Trophoblast cell (in vitro differentiated cells and primary cell): ENCODE results near the gene SETD4.

Experiments used
- DNase-seq, 2 donors: peaks; one replicate each; pipeline ENCODE4 v3.0.0-alpha.2; 2016
- H2AFZ ChIP-seq: 2 replicates; pipeline ENCODE4 v1.6.1; 2013; ENCODE audit warnings: low read length, moderate library complexity, mild to moderate bottlenecking; ENCODE audit not compliant: insufficient read depth, poor library complexity
- H2AK5ac ChIP-seq: 2 replicates; pipeline ENCODE4 v1.6.1; 2013; ENCODE audit warnings: mild to moderate bottlenecking, low read length
- H2BK120ac ChIP-seq: 2 replicates; pipeline ENCODE4 v1.6.1; 2013; ENCODE audit warnings: low read length, mild to moderate bottlenecking, moderate library complexity; ENCODE audit not compliant: insufficient read depth, poor library complexity
- H2BK12ac ChIP-seq: 2 replicates; pipeline ENCODE4 v1.6.1; 2013; ENCODE audit warnings: mild to moderate bottlenecking, low read length, moderate library complexity
- H2BK5ac ChIP-seq: 2 replicates; pipeline ENCODE4 v1.6.1; 2013; ENCODE audit warnings: low read length, low read depth, moderate library complexity, mild to moderate bottlenecking; ENCODE audit not compliant: poor library complexity
- H3K14ac ChIP-seq: 2 replicates; pipeline ENCODE4 v1.6.1; 2013; ENCODE audit warnings: mild to moderate bottlenecking, low read length
- H3K18ac ChIP-seq: 2 replicates; pipeline ENCODE4 v1.6.1; 2013; ENCODE audit warnings: mild to moderate bottlenecking, low read length
- H3K23ac ChIP-seq: 2 replicates; pipeline ENCODE4 v1.6.1; 2013; ENCODE audit warnings: low read length
- H3K27ac ChIP-seq: 2 replicates; pipeline ENCODE4 v1.5.1; 2013; ENCODE audit warnings: low read depth, mild to moderate bottlenecking, inconsistent platforms, low read length, moderate library complexity
- H3K27me3 ChIP-seq: 2 replicates; pipeline ENCODE4 v1.6.1; 2013; ENCODE audit warnings: inconsistent platforms, mild to moderate bottlenecking, low read length, moderate library complexity; ENCODE audit not compliant: insufficient read depth
- H3K36me3 ChIP-seq, 2 experiments: 1 replicate in 1 of 2; 2 replicates in 1 of 2; pipeline ENCODE4 v1.6.1; 2013; ENCODE audit warnings: low read length in 2 of 2, mild to moderate bottlenecking in 2 of 2, moderate library complexity in 1 of 2; ENCODE audit not compliant: insufficient read depth in 2 of 2, control insufficient read depth in 1 of 2
- H3K4ac ChIP-seq: 2 replicates; pipeline ENCODE4 v1.6.1; 2013; ENCODE audit warnings: low read depth, mild to moderate bottlenecking, low read length, moderate library complexity
- H3K4me1 ChIP-seq, 2 experiments: 1 replicate in 1 of 2; 2 replicates in 1 of 2; pipeline ENCODE4 v1.6.1; 2013; ENCODE audit warnings: low read length in 2 of 2, mild to moderate bottlenecking in 2 of 2, moderate library complexity in 1 of 2; ENCODE audit not compliant: insufficient read depth in 2 of 2, control insufficient read depth in 1 of 2
- H3K4me2 ChIP-seq: 2 replicates; pipeline ENCODE4 v1.6.1; 2013; ENCODE audit warnings: inconsistent platforms, mild to moderate bottlenecking, low read length, moderate library complexity
- H3K4me3 ChIP-seq: 2 replicates; pipeline ENCODE4 v1.5.1; 2013; ENCODE audit warnings: mild to moderate bottlenecking, low read depth, low read length, inconsistent platforms
- H3K79me1 ChIP-seq: one replicate; pipeline ENCODE4 v1.6.1; 2013; ENCODE audit warnings: low read length
- H3K79me2 ChIP-seq: 2 replicates; pipeline ENCODE4 v1.6.1; 2013; ENCODE audit warnings: low read length, mild to moderate bottlenecking; ENCODE audit not compliant: control insufficient read depth, insufficient read depth, poor library complexity
- H3K9ac ChIP-seq: 2 replicates; pipeline ENCODE4 v1.6.1; 2013; ENCODE audit warnings: mild to moderate bottlenecking, low read length
- H3K9me3 ChIP-seq: 2 replicates; pipeline ENCODE4 v1.6.1; 2013; ENCODE audit warnings: low read depth, mild to moderate bottlenecking, control low read depth, inconsistent platforms, low read length; ENCODE audit not compliant: insufficient read depth
- H4K12ac ChIP-seq: 2 replicates; pipeline ENCODE4 v1.6.1; 2013; ENCODE audit warnings: low read depth, mild to moderate bottlenecking, low read length, moderate library complexity
- H4K8ac ChIP-seq: 2 replicates; pipeline ENCODE4 v1.6.1; 2013; ENCODE audit warnings: low read depth, mild to moderate bottlenecking, low read length, moderate library complexity
- H4K91ac ChIP-seq: one replicate; pipeline ENCODE4 v1.6.1; 2013; ENCODE audit warnings: low read depth, mild to moderate bottlenecking, low read length, moderate library complexity
- WGBS: extraction: QIAGEN DNeasy Blood & Tissue Kit; methylation state at CpG from one replicate; pipeline ENCODE4 v1.1.7; 2013; ENCODE audit warnings: missing lambda C conversion rate; ENCODE audit not compliant: insufficient read length, insufficient coverage; ENCODE audit errors: extremely low coverage; 5-methylcytosine and 5-hydroxymethylcytosine counted together

Gene SETD4

GRCh38 chr21:36045993-36046392, 14.3 kb downstream of the SETD4 start:
- no peak overlapping the region for H3K4ac ChIP-seq
- no peak overlapping the region for H2BK5ac ChIP-seq
- H3K79me1 ChIP-seq = no peaks in the 10 kb centered on the region
- H2AFZ ChIP-seq = no peak overlapping the region
- H3K18ac ChIP-seq = no peak overlapping the region
- H3K4me3 ChIP-seq = no peak overlapping the region
- no peak overlapping the region for H3K4me2 ChIP-seq
- peaks cover 40 to 54% of the 10 kb centered on the region in 2 experiments for H3K36me3 ChIP-seq
- no peak for DNase-seq
- H4K12ac ChIP-seq = no peak overlapping the region
- no peak overlapping the region for H3K23ac ChIP-seq
- no peak overlapping the region for H4K91ac ChIP-seq
- peaks cover 2% of the 10 kb centered on the region for H3K9me3 ChIP-seq
- H4K8ac ChIP-seq = no peak overlapping the region
- WGBS = no CpG with 5 or more reads among the region's 1 CpG
- H3K14ac ChIP-seq = no peak overlapping the region
- H3K9ac ChIP-seq = no peak overlapping the region
- no peaks in the 10 kb centered on the region for H3K4me1 ChIP-seq
- no peaks in the 10 kb centered on the region for H3K79me2 ChIP-seq
- H2AK5ac ChIP-seq = no peak overlapping the region
- no peak overlapping the region for H3K27ac ChIP-seq
- no peaks in the 10 kb centered on the region for H3K27me3 ChIP-seq
- H2BK120ac ChIP-seq = no peak overlapping the region
- H2BK12ac ChIP-seq = no peak overlapping the region

GRCh38 chr21:36044056-36044455, 16.3 kb downstream of the SETD4 start:
- H3K18ac ChIP-seq = no peak overlapping the region
- H3K9me3 ChIP-seq = peaks cover 2% of the 10 kb centered on the region
- H3K14ac ChIP-seq = no peak overlapping the region
- DNase-seq = no peak
- H3K4me2 ChIP-seq = no peak overlapping the region
- H2AFZ ChIP-seq = no peak overlapping the region
- no peak overlapping the region for H4K91ac ChIP-seq
- H4K12ac ChIP-seq = no peak overlapping the region
- WGBS = no CpG with 5 or more reads among the region's 10 CpGs
- no peak overlapping the region for H2BK120ac ChIP-seq
- no peak overlapping the region for H3K4me3 ChIP-seq
- H3K27me3 ChIP-seq = no peaks in the 10 kb centered on the region
- H4K8ac ChIP-seq = no peak overlapping the region
- no peak overlapping the region for H3K23ac ChIP-seq
- H3K4ac ChIP-seq = no peak overlapping the region
- no peaks in the 10 kb centered on the region for H3K4me1 ChIP-seq
- H3K79me2 ChIP-seq = no peaks in the 10 kb centered on the region
- no peak overlapping the region for H3K27ac ChIP-seq
- H2BK12ac ChIP-seq = no peak overlapping the region
- H2AK5ac ChIP-seq = no peak overlapping the region
- H3K79me1 ChIP-seq = no peaks in the 10 kb centered on the region
- no peak overlapping the region for H2BK5ac ChIP-seq
- H3K9ac ChIP-seq = no peak overlapping the region
- H3K36me3 ChIP-seq = peaks cover 41 to 45% of the 10 kb centered on the region in 2 experiments

DNA sequence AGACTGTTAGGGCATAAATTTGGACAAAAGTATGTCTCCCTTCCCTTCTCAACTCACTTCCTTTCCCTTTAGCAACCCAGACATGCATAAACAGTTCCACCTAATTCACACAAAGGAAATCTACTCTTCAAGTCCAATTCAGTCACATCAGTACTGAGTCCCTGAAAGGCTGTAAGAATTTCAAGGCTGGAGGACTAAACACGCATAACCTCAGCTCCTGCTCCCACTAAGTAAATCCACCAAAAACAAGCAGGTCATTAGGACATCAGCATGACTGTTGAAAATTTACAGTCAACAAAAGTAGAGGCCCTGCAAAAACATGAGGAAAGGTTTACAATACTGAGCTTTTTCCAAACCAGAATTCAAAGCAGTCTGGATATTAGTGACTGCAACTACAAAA, 18.4 kb downstream of the SETD4 start:
- Histone ChIP-seq H3K9ac (no peak overlapping the region), H4K91ac (no peak overlapping the region), H2AK5ac (no peak overlapping the region), H3K4ac (no peak overlapping the region), H2BK120ac (no peak overlapping the region), H3K79me2 (no peaks in the 10 kb centered on the region), H3K9me3 (peaks cover 2% of the 10 kb centered on the region), H2BK5ac (no peak overlapping the region), H2AFZ (no peak overlapping the region), H3K4me3 (no peak overlapping the region), H3K36me3 (peaks cover 42 to 44% of the 10 kb centered on the region in 2 experiments), H4K8ac (no peak overlapping the region), H3K4me1 (no peaks in the 10 kb centered on the region), H2BK12ac (no peak overlapping the region), H3K23ac (no peak overlapping the region), H3K27me3 (no peaks in the 10 kb centered on the region), H3K14ac (no peak overlapping the region), H4K12ac (no peak overlapping the region), H3K27ac (no peak overlapping the region), H3K4me2 (no peak overlapping the region), H3K18ac (no peak overlapping the region), H3K79me1 (no peaks in the 10 kb centered on the region)
- DNase-seq = no peak
- no CpG with 5 or more reads among the region's 1 CpG for WGBS

DNA sequence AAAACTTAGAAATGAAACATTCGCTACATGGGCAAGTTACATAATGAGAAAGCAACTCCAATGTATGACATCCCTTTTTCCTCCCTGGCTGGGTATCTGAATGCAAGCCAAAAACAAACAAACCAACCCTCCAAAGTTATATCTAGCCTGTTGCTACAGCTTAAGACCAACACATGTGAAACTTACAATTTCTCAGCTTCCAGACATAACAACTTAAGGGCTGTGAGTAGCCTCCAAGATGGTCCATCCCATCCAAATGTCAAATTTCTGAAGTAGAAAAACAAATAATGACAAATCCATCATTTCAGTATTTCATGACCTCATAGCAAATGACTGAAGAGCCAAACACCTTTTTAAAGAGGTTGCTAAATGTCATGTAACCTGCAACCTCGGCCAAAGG, 19.9 kb downstream of the SETD4 start:
- Histone ChIP-seq H4K91ac (no peak overlapping the region), H3K36me3 (peaks cover 36 to 37% of the 10 kb centered on the region in 2 experiments), H3K9me3 (peaks cover 2% of the 10 kb centered on the region), H3K23ac (no peak overlapping the region), H3K79me1 (no peaks in the 10 kb centered on the region), H3K27ac (no peak overlapping the region), H3K4me1 (peaks cover 0 to 2% of the 10 kb centered on the region in 2 experiments), H3K4ac (no peak overlapping the region), H2BK12ac (no peak overlapping the region), H3K4me2 (no peak overlapping the region), H3K27me3 (no peaks in the 10 kb centered on the region), H3K9ac (no peak overlapping the region), H2BK120ac (no peak overlapping the region), H3K18ac (no peak overlapping the region), H4K12ac (no peak overlapping the region), H2BK5ac (no peak overlapping the region), H2AK5ac (no peak overlapping the region), H4K8ac (no peak overlapping the region), H3K14ac (no peak overlapping the region), H3K4me3 (no peak overlapping the region), H2AFZ (no peak overlapping the region), H3K79me2 (no peaks in the 10 kb centered on the region)
- no peak for DNase-seq
- no CpG with 5 or more reads among the region's 2 CpGs for WGBS
